ENCODE results near the gene VDAC2.

DNA sequence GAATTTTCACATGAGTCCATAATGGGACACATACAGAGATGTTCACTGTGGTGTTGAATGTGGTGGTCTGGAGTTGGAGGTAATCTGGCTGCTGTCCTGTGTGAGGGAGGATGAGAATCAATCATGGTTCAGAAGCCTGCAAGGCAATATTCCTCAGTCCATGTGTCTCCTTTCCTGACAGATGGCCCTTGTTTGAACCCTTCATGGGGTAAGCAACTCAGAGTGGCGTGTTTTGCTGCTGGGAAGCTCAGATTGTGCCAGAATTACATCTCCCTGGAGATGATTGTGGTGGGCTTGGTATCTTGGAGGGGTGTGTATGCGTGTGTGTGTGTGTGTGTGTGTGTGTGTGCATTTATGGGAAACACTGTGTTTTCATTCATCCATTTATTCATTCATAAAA is 69.6 kb downstream of the VDAC2 start:
- no peak for TF ChIP-seq YY1 (IDR thresholded peaks at IDR 0.05; ENCODE audit: insufficient read depth, insufficient read length)
- no peak for TF ChIP-seq ZNF274 (IDR thresholded peaks at IDR 0.05; ENCODE audit: low read depth, low read length)
